DMS153 treated with DMSO at 0.1 percent for 48 hours (cell line): ENCODE data around the gene CAPN14.

Experiments used
- DNase-seq: peaks from one replicate; lab custom pipeline; 2025; ENCODE audit not compliant: unreplicated experiment; lab: John Stamatoyannopoulos, UW

CAPN14 gene

DNA sequence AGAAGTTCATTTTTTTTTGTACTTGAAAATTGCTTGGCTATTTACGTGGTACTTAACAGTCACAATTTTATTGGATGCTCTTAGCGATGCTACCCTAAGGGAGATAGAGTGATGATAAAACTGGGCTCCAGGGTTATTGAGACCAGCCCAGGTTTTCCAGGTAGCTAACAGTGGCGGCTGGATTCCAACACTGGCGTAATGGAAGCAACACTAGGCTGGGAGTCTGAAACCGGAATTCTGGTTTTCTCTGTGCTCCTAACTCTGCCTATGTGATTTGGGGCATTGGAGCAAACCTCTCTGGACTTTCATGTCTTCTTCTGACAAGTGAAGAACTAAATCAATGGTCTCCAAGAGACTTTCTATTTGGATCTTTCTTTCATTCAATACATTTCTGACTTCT lies 69.7 kb downstream of the CAPN14 start:
- DNase-seq, result no peak

DNA sequence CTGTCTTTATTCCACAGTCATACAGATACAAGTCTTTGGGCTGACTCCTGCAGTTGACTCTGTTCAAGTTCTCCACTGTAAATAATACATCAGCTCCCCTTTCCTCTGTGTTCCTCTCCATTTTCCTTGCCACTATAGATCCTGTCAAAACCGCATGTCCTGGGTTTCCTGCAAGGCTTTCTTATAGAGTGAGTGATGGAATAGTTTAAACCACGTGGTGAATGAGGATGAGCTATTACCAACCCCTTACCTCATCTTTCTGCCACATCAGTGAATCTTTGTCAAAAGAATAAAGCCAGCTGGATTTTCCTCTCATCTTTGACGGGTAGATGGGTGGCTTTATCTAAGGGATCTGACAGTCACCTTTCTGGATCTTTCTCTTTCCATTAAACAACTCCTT lies 75.2 kb downstream of the CAPN14 start:
- no peak for DNase-seq

DNA sequence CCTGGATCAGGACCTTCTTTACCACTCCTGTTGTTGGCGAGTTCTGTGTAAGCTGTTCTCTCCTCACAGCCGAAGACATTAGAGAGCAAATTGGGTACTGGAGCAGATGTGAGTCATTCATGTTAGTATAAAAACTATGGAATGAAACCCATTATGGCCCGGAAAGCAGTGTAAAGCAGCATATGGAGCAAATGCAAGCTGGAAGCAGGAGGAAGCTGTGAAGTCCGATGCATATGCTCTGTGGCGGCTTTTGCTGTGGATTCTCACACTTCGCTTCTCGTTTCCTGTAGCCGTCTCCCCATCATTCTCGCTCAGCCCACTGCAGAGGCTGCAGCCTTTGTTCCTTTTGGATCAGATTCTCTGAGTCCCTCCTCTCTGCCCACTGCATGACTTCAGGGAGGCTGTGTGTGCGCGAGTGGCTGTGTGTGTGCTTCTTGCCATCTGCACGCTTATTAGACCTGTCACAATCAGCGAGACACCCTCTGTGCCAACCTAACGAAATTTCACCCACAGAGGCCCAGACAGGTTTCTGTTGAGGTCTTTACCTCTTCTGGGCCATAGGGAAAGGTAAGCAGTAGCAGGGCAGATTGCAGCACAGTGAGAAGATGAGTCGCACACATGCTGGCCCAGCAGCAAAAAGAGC lies 75.8 kb downstream of the CAPN14 start:
- DNase-seq, result no peak

DNA sequence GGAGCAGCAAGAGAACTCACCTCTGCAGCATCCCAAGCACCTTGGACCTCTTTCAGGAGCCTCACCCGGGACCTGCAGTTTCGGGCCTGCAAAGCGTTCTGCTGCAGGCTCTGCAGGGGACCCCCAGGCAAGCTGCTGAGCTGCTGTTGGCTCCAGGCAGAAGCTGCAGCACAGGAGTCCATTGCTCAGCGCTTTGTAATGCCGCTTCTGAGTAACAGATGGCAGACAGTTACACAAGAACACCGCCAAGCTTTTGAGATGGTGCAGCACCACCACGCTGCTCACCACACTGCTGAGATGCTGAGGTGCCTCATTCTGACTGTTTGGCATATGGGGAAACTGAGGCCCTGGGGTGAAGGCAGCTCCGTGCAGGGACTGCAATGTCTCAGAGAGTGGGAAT lies 77.2 kb downstream of the CAPN14 start:
- no peak for DNase-seq

DNA sequence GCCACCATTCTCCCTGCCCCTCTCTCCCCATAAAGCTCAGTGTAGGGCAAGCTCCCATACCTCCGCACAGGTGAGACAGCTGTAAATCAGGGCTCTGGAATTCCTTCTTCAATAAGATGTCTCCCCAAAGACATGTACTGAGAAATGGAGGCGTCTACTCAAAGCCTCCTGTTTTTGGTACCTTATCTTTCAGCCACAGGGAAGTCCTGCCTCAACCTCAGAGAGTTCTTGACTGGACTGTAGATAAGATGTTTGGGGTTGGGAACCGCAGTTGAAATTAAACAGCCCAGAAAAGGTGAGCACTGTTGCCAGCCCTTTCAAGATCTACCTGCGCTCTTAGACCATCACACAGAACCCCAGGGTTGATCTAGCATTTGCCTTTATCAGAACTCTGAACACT lies 77.6 kb downstream of the CAPN14 start:
- DNase-seq, result no peak

DNA sequence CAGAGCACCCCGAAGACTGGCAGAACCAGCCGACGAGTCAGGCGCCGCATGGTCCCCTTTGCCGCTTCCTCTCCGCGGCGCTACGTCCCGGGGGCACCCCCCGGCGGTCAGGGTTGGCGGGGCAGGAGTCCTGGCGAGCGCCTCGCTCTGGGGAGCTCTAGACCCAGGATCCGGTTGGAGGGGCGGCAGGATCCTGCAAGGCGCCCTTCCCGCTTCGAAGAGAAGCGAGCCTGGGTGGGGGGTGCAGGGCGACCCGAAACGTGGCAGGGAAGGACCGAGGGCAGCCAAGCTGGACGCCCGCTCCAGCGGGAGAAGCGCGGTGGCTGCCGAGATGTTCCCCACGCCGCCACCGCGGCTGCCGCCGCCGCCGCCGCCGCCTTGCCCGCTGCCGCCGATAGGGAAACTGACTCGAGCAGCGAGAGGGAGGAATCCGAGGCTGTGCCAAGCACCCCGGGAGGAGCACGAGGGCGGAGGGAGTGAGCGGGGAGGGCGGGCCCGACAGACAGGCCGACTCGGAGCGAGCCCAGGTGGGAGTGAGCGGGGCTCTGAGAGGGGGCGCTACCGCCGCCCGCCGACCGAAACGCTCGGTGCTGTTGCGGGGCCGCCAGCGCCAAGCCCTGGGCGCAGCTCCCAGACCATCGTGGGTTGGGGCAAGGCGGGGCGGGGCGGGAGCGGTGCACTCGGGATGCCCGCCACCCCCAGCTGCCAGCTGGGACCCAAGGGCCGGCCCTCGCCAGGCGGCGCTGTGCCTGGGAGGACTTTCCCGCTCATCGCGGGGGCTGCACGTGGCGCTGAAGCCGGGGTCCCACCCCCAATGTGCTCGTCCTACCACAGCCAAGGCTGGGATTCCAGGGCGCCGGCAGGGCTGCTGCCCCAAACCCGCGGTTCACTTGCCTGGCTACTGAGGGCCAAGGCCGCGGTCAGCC lies 79.0 kb downstream of the CAPN14 start, which contains the start of gene GALNT14:
GALNT14 (minus strand) TSS at position 404 of the 926 bp plus-strand sequence; CDS start at position 50, 354 bp downstream.
- DNase-seq, result peak; percentile 39

DNA sequence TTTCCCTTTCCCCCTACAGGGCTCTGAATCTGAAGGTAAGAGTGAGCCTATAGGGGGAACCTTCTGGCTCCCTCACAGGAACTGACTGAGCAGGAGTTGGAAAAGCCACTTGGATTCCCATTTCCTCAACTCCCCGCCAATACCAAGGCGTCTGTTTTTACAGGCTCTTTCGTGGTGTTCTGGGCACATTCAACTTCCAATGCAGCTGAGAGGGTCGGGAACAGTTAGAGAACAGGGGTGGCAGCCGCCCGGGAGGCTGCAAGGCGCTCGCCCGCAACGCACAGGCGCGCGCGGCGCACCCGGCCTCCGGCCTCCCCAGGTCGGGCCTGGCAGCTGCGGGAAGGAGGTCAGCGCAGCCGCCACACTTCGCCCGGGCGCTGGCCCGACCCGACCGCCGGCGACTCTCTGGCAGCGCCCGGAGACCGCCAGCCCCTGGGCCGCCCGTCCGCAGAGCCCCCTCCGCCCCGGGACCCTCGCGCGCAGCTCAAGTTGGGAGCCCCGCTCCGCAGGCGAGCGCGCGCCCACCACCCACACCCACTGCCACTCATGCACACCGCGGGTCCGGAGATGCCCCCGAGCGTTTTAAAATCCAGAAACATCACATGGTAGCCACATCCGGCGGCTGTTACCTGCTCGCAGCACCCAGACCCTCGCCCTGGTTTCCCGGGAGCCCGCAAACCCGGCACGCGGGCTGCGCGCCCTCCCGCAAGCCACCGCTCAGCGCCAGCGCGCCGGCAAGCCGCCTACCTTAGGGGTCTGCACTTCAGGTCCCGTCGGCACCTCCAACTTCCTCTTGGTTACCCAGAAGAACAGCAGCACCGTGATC lies 79.9 kb downstream of the CAPN14 start:
- DNase-seq, result peak; percentile 4

DNA sequence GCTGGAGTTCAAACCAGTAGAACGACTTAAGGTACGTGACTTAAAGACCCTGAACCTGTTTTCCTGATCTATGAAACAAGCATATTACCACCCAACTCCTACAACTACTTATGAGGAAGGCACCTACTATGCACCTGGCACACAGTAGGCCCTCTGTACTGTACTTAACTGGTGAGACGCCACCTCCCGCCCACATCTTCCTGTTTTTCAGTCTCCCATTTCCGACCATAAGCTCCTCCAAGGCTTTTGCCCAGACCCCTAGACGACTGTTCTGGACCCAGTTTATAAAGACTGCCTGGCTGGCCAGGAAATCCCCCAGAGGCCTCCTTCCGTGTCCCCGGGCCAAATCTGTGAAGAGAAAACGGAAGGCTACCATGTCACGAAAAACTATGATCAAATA lies 80.6 kb downstream of the CAPN14 start:
- DNase-seq, result no peak

DNA sequence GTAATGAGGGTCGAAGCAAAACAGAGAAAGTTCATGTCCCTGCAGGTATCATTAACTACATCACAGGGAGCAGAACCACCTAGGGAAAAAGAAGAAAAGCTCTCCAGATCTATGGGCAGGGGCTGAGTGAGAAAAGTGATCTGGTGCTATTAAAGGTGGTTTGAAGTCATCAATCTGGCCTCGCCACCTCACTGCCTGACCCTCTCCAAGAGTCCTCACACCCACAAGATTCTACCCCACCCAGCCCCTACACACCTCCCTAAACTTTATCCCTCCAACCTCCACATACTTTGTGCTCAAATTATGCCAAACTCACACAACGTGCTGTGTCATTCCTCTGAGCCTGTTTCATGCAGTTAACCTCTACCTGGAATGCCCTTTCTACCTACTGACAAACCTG lies 81.3 kb downstream of the CAPN14 start:
- DNase-seq, result no peak

DNA sequence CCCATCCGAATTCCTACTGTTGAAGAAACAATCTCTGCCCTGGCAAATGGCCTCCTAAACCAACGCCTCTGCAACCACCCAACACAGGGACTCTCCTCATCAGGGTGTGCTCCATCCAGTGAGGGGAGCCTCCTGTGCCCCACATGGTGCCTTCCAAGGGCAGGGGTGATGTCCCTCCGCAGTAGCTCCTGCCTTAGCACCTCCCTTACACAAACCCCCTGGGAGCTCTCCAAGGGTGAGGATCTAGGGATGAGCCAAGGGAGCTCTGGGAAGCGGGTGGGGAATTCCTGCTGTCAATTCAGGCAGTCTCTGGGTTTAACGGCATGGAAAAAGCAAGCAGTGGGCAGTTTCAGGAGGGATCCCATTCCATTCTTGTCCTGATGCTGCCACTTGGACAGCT lies 82.8 kb downstream of the CAPN14 start:
- DNase-seq, result no peak

DNA sequence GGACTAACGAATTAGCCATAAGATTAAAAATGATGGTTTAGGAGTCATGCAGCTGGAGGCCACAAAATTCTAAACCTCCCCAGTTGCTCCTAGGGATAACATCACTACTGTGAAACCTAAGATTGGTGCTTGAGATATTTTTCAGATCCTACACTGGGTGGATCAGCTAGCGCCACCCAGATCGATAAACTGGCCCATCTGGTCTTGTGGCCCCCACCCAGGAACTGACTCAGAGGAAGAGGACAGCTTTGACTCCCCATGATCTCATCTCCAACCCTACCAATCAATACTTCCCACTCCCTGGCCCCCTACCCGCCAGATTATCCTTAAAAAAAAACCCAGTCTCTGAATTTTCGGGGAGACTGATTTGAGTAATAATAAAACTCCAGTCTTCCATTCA lies 84.5 kb downstream of the CAPN14 start:
- DNase-seq, result no peak

DNA sequence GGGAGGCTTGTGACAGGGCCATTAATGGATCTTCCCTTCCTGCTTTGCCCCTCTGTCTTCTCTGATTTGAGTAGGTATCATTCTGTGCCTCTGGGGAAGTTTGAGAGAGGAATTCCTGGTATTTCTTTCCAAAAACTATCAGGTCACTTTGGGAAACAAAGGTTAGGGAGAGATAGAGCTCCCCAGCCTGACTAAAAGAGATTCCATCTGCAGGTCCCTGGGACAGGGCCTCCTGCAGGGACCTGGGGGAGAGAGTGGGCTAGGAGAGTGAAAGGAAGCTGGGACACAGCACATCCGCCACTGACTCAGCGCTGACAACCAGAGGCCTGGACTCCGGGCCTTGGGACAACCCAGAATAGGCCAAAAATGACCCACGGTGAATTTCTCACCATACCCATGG lies 85.4 kb downstream of the CAPN14 start:
- no peak for DNase-seq

DNA sequence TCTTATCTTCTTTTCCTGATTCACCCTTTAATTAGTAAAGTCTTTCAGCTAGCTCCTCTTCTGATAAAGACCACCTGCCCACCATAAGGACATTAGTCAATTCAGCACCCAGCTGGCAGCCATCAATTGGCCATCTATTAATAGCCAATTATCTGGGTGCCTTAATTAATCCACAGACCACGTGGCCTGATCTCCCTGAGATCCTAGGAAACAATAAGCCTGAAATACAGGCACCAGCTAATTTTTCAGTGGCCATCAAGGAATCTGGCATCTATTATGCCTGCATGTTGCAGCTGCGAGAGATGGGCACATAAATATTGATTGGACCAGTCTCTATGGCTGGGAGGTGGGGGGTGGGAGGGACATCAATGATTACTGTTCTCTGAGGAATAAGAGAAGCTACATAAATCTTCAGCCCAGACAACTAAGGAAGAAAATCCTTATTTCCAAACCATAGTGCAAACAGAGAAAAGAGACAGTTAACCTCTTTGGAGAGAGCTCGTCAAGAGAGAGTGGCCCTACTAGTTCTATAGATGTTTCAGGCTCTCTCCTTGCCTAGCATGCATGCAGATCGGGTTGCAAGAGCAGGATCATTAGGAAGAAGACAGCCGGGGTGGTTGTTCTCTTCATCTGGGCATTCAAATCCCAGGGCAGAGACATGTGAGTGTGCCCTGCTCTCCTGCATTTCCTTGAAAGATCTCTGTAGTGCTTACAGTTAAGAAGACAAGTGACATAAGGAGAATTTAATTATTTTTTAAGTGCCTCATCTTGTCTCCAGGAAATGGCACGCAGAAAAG lies 87.7 kb downstream of the CAPN14 start:
- peak; percentile 44 for DNase-seq

DNA sequence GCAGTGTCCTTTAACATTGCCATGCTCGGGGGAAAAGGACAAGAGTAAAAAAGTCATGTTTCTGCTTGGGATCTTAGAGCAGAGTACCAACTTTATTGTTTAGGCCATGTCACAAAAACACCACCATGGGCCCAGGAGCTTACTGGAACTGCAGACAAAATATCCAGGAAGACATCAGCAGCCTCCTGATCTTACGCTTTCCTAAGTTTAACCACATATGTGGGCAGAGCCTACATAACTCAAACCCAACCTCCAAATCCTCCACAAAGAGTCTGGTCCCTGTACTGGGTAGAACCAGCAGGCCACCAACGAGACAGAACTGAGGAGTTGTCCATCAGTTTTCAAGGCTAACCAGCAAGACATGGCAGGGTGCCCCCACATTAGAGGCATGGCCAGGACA lies 89.4 kb downstream of the CAPN14 start:
- DNase-seq, result no peak

DNA sequence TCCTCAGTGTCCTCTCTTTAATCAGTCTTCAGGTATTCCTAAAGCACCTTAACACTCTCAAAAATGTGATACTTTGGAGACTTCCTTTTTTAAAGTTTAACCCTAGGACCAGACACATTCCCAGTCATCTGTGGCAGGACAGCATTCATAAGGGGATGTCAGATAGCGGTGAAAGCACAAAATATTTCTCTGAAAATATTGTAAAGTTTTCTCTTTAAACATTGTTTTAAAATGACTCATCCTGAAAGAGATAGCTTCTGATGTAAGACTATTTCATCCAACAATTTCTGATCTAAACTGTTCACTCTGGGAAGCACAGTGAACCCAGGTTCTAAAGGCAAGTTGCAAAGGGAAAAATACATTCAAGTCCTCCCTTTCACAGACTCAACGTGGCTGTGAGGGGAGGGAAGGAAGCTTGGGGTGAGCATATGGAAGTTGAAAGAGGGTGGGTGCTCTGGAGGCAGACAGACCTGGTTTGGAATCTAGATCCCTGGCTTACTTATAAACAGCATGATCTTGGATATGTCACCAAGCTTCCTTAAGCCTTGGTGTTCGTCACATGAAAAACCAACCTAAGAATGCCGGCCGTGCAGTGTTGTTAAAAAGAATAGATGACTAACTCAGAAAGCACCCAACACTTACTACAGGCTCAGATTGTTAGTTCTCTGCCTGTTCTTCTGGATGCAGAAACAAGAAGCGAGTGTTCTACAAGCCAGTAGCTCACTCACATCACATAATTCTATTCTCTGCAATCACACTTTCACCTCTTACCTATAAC lies 91.2 kb downstream of the CAPN14 start:
- DNase-seq, result no peak

DNA sequence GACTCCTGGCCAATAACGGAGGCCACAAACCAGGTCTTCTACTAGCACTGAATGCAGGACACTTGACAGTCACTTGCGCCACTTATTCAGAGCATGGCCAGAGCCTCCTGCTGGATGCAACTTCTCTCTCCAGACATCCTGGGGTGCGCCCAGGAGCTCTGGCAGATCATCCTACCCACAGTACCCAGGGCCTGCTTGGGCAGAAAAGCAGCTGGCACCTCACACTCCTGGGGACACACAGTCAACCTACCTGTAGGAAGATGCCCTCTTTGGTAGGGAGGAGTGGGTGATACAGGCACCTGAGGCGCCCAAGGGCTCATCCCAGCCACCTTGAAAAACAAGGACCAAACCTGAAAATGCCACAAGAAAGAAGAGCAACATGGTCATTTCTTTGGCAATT lies 92.4 kb downstream of the CAPN14 start:
- DNase-seq, result no peak
